Ureter (tissue), 1 donor: ENCODE results near the gene IMPDH1. TPM values are rescaled to one million over a fixed set of nuclear protein-coding genes. Genes with fewer than 3 reads are reported as not detected.

Experiments
- DNase-seq: peaks from one replicate; pipeline ENCODE4 v3.0.0-alpha.2; 2020; ENCODE audit warnings: low spot score
- total RNA-seq: library from RNA; stranded (reverse); gene quantifications from one replicate; pipeline ENCODE4 v1.2.4, GENCODE V29; 2023
- donor health status: DM: yes; HTN: yes; CAD: no.

Gene IMPDH1
- total RNA-seq, 1 donor from 2014 or later, result 40.2 TPM

DNA sequence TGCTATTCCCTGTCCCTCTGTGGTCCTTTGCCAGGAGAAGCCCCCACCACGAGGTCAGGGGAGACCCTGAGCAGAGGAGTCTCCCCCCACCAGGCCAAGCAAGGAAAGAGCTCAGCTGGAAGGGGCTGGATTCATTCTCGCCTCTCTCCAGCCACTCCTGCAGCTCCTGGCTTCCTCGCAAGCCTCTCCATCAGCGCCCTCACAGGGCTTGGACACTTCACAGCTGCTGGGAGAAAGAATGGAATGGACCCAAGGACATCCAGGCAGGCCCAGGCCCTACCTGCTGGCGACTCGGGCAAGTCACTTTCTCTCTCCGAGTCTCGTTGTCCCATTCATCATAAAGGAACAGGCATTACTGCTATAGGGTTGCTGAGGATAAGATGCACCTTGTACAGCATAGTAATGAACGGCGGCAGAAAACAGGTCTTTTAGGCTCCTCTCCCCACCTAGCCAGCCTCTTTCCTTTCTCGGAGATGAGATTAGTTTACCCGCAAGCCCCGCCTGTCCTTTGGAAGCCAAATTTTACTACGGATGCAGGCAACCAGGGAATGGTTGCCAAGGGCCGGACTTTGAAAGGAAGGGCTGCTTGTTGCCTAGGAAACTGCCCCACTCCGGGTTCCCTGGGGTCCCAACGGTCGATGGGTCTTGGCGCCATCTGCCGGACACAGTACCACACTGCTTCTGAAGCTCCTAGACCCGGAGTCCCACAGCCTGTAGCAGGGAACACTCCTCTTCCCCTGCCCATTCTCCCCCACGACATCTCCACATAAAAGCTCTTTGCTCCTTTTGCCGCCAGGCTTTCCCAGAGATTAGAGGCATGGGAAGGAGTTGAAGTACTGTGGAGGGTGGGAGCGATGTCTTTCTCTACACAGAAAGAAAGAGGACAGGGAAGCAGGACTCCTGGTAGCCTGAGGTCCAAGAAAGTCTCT, 22.3 kb downstream of the IMPDH1 start:
- peak; percentile 81 for DNase-seq

DNA sequence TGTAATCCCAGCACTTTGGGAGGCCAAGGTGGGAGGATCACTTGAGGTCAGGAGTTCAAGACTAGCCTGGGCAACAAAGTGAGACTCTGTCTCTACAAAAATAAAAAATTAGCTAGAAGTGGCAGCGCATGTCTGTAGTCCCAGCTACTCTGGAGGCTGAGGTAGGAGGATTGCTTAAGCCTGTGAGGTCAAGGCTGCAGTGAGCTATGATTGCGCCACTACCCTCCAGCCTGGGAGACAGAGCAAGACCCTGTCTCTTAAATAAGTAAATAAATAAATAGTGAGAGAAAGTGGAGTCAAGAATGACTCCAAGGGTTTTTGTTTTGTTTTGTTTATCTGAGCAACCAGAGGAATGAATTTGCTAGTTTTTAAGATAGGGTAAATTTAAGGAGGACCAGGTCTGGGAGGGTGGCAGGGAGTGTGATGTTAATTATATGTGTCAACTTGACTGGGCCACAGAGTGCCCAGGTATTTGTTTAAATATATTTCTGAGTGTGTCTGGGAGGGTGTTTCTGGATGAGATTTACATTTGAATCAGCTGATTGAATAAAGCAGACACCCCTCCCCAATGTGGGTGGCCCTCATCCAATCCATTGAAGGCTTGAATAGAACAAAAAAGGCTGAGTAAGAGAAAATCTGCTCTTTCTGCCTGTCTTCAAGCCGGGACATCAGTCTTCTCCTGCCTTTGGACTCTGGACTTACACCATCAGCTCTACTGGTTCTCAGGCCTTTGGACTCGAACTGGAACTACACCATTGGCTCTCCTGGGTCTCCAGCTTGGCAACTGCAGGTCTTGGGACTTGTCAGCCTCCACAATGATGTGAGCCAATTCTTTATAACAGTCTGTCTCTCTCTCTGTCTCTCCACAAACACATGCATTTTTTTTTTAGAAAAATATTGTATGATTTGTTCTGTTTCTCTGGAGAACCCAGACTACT, 23.5 kb downstream of the IMPDH1 start:
- DNase-seq, result no peak

DNA sequence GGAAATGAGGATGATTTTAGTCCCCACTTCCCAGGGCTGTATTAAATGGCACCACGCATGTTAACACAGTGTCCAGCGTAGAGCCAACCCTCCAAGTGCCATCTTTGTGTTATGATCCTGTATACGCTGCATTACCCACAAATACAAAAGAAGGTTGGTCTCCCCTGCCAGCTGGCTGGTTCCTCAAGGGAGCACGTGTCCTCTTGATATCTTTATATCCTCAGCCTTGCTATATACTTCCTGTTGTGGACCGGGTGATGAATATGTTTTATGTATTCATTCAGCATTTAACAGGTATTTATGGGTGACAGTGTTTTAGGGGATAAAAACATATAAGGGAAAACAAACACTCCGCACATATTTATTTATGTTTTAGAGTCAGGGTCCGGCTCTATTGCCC, 25.1 kb downstream of the IMPDH1 start:
- no peak for DNase-seq

DNA sequence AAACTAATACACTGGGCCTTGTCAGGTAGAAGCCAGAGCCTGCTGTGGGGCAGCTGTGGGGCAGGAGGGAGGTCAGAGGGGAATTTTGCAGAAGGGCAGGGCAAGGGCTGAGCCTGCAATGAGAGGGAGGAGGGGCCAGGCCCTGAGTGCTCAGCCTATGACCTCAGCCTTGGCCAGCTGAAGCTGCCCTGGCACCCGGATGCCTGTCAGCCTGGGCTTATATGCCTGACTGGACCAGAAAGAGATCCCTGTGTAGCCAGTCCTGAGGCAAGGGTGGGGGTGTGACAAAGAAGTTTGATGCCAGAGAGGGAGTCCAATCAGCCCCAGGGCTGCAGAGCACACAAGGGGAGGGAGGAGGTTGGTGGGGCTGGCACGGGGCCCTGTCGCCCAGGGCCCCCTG, 26.0 kb downstream of the IMPDH1 start:
- no peak for DNase-seq

DNA sequence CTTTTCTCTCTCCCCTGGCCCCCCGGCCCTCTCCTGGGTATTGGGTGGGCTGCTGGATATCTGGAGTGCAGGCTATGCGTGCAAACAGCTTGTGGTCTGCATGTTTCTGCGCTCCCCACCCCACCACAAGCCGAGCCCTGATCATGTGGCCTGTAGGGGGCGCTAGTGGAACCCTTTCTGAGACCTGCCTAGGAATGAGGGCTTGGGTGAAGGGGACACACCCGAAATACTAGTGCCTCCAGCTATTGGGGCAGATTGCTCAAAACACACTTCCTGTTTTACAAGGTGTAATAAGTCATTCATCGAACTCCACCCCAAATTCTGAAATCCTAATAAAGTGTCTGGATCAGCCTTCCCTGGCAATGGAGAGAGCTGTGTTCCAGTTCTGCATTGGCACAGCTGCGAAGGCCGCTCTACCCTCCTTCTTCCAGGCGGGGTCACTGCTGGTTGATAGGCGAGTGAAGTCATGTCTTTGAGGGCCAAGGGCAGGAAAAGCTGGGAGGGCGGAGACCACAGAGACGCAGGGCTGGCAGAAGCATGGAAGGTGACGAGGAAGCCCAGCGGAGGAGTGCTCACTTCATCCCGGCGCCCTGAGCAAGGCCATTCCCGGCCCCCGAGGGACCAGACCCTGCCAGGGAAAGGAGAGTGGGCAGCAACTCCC, 28.5 kb downstream of the IMPDH1 start:
- DNase-seq, result peak; percentile 59

DNA sequence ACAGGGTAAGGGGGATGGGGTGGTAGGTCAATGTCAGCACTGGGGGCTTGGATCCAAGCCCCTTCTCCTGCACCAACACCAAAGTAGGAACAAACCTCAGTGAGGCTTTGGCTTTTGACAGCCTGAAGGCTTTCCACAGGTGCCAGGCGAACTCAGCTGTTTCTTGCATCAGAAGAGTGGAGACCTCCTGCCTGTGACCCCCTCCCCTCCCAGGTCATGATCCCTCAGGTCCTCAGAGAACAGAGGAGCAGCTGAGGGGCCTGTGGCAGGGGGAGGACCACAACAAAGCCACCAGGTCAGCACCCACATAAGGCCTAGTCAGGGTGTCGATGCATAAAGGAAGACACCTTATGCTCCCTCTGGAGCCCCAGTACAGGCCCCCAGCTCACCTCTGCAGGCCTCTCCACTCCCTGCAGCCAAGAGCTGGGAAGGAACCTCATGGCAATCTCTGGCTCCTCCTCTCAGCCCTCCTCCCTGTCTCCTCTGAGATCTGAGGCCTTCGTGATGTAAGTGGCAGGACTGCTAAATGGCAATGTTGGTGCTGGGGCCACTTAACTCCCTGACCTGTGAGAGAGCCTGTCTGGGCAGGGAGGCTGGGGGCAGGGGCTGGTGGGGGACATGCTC, 29.2 kb downstream of the IMPDH1 start:
- no peak for DNase-seq

DNA sequence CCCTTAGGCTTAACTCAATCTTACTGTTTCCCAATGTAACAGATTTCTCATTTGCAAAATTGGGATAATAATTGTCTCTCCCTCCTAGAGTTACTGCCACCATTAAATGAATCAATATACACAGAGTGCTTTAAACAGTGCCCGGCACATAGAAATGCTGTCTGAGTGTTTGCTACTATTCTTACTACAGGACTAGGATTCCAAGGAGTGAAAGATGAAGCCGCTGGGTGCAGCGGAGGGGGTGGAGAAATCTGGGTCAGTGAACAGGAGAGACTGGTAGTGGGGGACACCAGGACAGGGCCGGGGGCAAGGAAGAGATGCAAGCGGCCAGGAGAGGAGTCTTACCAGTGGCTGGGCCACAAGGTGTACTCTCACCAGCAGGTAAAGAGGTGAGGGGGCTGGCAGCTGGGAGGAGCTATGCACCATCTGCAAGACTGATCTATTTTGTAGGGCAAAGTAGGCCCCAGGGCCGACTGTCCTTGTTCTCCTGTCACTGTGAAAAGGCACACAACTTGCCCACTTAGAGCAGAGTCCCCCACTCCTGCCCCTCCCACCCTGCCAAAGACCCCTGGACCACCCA, 29.8 kb downstream of the IMPDH1 start:
- no peak for DNase-seq

DNA sequence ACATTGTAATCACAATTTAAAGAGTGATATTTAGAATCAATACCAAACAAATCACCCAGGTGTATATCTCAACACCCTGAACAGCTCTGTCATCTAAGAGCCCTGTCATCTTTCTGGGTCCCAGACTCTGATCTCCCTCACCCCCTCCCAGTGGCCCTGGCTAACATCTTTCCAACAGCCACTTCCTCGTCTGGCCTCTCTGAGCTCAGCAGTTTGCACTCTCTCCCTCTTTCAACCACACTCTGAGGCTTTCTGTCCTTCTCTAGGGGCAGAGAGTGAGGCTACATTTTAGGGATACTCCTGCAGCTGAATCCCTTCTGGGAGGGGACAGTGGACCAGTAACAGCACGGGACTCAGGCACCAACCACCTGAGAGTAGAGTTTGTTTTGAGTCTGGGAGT, 31.1 kb downstream of the IMPDH1 start:
- no peak for DNase-seq

DNA sequence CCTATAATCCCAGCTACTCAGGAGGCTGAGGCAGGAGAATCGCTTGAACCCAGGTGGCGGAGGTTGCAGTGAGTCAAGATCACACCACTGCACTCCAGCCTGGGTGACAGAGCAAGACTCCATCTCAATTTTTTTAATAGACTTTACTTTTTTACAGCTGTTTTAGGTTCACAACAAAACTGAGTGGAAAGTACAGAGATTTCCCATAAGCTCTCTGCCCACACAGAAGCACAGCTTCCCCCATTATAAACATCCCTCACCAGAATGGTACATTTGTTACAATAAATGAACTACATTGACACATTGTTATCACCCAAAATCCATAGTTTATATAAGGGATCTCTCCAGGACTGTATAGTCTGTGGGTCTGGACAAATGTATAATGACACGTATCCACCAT, 33.7 kb downstream of the IMPDH1 start:
- no peak for DNase-seq

DNA sequence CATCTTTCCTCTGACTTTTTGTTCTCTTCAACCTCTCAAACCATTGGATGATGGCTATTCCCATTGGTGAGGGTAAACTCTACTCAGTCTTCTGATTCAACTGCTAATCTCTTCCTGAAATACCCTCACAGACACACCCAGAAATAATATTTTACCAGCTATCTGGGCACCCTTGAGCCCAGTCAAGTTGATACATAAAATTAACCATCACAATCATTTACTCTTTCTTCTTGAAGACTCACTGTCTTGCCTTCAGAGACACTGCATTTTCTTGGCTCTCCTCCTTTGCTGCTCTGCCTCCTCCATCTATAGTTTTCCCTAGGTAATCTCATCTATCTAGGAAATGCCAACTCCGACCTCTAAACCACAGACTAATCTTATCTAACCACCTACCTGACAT, 35.7 kb downstream of the IMPDH1 start:
- no peak for DNase-seq

DNA sequence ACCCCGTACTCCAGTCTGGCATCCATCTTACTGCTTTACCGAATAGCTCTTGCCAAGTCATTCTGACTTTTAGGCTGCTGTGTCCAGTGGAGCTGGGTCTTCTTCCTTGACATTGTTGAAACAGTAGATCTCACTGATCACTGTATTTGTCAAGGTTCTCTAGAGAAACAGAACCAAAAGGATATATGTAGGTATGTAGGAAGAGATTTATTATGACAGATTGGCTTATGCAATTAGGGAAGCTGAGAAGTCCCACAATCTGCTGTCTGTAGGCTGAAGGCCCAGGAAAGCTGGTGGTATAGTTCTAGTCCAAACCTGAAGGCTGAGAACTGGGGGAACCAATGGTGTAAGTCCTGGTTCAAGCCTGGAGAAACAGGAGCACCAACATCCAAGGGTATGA, 36.2 kb downstream of the IMPDH1 start:
- DNase-seq, result no peak

DNA sequence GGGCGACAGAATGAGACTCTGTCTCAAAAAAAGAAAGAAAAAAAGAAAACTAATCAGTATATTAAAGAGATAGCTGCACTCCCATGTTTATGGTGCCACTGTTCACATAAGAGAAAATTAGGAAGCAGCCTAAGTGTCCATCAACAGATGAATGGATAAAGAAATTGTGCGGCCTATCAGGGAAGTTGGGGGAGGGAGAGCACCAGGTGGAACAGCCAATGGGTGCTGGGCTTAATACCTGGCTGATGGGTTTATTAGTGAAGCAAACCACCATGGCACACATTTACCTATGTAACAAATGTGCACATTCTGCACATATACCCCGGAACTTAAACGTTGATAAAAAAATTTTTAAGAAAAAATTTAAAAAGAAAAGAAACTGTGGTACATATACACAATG, 39.3 kb downstream of the IMPDH1 start:
- DNase-seq, result no peak

DNA sequence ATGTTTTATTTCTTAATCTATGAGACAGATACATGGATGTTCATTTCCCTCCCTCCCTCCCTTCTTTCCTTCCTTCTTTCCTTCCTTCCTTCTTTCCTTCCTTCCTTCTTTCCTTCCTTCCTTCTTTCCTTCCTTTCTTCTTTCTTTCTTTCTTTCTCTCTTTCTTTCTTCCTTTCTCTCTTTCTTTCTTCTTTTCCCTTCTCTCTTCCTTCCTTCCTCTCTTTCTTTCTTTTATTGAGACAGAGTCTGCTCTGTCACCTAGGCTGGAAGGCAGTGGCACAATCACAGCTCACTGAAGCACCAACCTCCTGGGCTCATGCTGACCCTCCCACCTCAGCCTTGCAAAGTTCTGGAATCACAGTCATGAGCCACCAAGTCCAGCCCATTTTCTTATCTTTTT, 42.8 kb downstream of the IMPDH1 start:
- no peak for DNase-seq

DNA sequence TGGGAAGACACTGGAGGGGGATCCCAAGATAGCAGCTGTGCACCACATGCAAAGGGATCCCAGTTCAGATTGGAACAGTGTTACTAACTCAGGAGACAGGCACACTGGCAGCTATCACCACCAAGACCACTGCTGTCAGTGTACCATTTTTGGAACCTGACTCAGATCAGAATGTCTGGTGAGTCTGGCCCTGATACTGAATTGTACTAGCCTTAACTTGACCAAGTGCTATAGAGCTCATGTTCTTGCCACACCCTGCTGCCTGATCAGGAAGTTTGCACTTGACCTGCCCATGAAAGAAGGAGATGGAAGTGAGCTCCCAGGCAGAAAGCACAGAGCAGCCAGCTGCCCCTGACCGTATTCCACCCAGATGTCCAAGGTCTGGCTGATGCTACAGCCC, 43.5 kb downstream of the IMPDH1 start:
- DNase-seq, result no peak

DNA sequence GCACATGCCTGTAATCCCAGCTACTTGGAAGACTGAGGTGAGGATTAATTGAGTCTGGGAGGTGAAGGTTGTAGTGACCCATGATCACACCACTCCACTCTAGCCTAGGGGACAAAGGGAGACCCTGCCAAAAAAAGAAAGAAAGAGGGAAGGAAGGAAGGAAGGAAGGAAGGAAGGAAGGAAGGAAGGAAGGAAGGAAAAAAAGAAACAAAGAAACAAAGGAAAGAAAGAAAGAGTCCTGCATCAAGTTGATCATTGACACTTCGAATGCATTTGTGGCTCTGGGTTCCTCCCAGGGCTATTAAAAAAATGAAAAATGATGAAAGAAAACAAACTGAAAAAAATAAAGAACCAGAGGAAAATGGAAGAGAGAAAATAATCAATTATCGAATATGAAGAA, 44.4 kb downstream of the IMPDH1 start:
- no peak for DNase-seq

DNA sequence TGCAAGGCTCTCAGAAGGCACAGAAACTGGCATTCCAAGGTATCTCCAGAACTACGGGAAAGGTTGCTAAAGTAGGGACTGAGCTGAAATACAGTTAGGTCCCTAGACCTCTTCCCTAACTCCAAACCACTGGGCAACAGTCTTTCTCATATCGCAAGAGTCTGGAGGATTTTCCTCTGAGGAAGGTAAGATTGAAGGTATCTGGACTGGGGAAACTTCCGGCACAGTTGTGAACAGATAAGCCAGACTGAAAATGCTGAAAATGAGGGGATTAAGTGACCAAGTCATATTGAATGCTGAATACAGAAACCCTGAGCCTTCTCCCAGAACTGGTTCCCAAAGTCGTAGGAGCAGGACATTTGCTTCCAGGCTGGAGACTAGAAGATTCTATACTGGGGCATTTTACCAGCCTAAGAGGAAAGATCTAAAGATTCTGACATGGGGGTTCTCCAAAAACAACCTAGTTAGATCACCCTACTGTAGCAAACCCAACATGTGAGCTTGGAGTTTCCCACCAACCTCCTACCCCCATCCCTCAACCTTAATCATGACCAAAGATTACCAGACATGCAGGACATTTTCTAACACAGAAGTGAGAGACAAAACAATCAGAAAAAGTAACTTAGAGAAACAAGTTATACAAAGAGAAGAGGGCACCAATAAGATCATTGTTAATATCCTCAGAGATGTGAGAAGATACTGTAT, 45.5 kb downstream of the IMPDH1 start:
- no peak for DNase-seq

DNA sequence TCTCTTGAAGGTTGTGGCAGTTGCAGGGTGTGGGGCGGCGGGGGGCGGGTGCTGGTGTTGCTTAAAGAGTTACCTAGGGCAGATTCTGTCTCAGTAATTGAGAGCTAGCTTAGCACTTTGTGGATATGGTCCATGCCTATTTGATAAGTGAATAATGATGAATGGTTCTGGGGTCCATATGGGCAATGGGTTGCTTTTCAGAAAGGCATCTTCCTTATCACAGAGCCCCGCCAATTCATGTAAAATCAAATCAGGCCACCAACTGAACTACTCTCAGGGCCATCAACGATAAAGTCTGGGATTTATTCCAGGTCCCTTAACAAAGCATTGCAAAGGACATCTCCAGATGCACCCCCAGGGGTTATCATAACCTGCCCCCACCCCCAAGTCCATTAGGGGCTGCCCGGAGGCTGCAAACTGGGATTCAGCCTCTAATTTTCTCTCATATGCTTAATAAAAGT, 46.5 kb downstream of the IMPDH1 start:
- no peak for DNase-seq

DNA sequence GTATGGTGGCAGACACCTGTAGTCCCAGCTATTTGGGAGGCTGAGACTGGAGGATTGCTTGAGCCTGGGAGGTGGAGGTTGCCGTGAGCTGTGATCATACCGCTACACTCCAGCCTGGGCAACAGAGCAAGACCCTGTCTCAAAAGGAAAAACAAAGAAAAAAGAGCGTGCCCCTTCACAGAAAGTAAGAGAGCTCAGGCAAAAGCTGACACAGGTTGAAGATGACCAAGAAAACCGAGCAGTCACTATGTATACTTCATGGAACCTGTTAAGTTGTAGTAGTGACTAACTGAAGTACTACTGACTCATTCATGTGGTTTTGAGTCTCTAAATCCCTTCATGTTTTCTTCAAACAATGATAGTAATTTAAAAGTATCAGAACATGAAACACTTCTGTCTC, 47.1 kb downstream of the IMPDH1 start:
- no peak for DNase-seq

DNA sequence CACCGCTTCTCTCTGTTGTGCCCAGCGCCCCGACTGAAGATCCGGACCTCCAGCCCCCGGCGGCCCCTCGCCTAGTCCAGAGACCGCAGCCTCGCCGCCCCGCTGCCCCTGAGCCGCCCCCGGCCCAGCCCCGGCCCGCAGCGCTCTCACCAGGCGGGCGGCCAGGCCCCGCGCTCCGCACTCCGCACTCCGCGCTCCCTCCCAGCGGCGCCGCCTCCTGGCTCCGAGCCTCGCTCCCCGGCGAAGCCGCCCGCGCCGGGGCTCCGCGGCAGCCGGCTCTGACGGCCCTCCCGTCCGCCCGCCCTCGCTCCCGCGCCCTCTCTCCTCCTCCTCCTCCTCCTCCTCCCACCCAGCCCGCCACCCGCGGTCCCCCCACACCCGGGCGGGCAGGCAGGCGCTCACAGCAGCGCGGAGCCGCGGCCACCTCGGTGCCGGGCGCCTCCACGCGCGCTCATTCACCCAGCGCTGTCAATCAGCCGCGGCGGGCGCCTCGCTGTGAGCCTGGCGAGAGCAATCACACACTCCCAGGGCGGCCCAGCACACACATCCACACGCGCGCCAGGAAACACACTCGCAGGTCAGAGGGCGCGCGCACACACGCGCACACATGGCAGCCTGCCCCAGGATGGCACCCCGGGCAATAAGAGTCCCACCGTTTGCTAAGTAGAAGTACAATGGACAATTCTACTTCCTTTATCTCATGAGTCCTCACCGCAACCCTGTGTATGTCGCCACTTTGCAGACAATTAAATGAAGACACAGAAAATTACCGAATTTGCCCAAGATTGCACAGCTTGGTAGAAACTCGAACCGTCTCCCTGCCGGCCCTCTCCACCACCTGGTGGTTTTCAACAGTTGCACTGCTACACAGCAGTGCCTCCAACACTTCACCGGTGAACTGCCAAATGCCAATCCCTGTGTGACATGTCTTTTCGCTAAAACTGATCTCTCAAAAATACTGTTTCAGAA, 48.1 kb downstream of the IMPDH1 start, which contains the start of gene PRRT4:
Gene PRRT4, minus strand, starts transcription at position 280 of the 969 bp plus-strand sequence.
- no peak for DNase-seq
